Esophagus squamous epithelium (tissue), 5 donors: Measurements from ENCODE around the gene UNC93B1. TPM values are rescaled to one million over a fixed set of nuclear protein-coding genes. Genes with fewer than 3 reads are reported as not detected.
"Not testable (repeated sequence)": the region's sequence is repeated elsewhere in the genome, so short reads cannot be mapped to it uniquely, and the experiment has no call there.

Experiments used
- DNase-seq: peaks from one replicate; lab custom pipeline; 2025; lab: John Stamatoyannopoulos, UW
- H3K27ac ChIP-seq, 4 donors: fragments of 200-600 bp; sonication (generic); one replicate each; pipeline ENCODE4 v1.5.1; 2016 to 2019; ENCODE audit warnings: mild to moderate bottlenecking in 1 of 4
- H3K27me3 ChIP-seq, 4 donors: fragments of 200-600 bp; sonication (generic); 1 replicate in 3 of 4; 2 replicates in 1 of 4; pipeline versions ENCODE4 v1.5.1 to v1.6.0; 2017 to 2021; ENCODE audit warnings: antibody characterized with exemption in 1 of 4
- H3K36me3 ChIP-seq, 3 donors: fragments of 200-600 bp; sonication (generic); one replicate each; pipeline ENCODE4 v1.5.1; 2016 to 2019
- H3K4me1 ChIP-seq, 3 donors: fragments of 200-600 bp; sonication (generic); one replicate each; pipeline ENCODE4 v1.5.1; 2017 to 2019
- H3K4me3 ChIP-seq, 4 donors: fragments of 200-600 bp; sonication (generic); 1 replicate in 3 of 4; 2 replicates in 1 of 4; pipeline ENCODE4 v1.5.1; 2016 to 2019; ENCODE audit warnings: mild to moderate bottlenecking in 2 of 4, moderate library complexity in 1 of 4
- H3K9me3 ChIP-seq, 3 donors: fragments of 200-600 bp; sonication (generic); one replicate each; pipeline ENCODE4 v1.5.1; 2016 to 2019
- CTCF ChIP-seq, 6 experiments: fragments of 450-650 bp in 4 of 6; fragments of 200-600 bp in 2 of 6; sonication (generic) in 2 of 6; IDR thresholded peaks; one replicate each; pipeline ENCODE4 v1.5.1; 2016 to 2019; ENCODE audit warnings: antibody characterized with exemption in 6 of 6, mild to moderate bottlenecking in 4 of 6, moderate library complexity in 4 of 6
- POLR2A ChIP-seq, 4 donors: fragments of 450-650 bp; IDR thresholded peaks; one replicate each; pipeline ENCODE4 v1.6.1; 2017; ENCODE audit warnings: antibody characterized with exemption in 4 of 4, mild to moderate bottlenecking in 4 of 4, moderate library complexity in 3 of 4
- WGBS, 2 donors: methylation state at CpG; one replicate each; pipeline ENCODE4 v1.1.5; 2018; 5-methylcytosine and 5-hydroxymethylcytosine counted together
- intact Hi-C: fragments of 100-400 bp; cut with DNase I; formaldehyde crosslinking; loops from one replicate; pipeline ENCODE4 v1.15.0; 2022
- total RNA-seq, 4 donors: library from RNA; depleted of rRNA; stranded (reverse); fragments of >200 nt; gene quantifications; one replicate each; pipeline ENCODE4 v1.1.0, GENCODE V29; 2016
- donor health status: DM: yes; HTN: yes; CAD: no.

The UNC93B1 gene
- total RNA-seq, 4 donors from 2014 or later = 13.5 to 38.0 (median 31.5) TPM

DNA sequence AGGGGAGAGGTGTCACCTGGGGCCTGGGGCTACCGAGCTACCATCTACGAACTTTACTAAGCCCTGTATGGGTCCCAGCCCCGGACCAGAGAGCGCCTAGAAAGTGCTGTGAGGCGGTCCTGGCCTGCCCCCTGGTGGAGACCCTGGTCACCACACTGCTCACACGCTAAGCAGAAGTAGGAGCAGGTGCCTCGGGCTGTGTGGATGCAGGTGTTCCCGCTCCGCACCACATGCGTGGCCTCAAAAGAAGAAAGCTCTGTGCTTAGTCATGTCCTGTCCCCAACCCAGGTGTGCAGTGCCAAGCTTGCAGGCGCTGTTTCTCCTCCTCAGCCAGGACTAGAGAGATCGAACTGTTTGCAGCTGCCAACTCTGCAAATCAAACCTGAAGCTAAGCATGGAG, 10.1 kb downstream of the UNC93B1 start:
- intact Hi-C loops = not testable (repeated sequence)

GRCh38 chr11:67991347-67992121, 12.4 kb downstream of the UNC93B1 start:
- H3K4me3 ChIP-seq = peak overlapping the region in 1 of 4 donors; percentile 44
- WGBS, 2 donors = 50 to 54% methylated on average over 9 to 12 of the region's 70 CpGs
- intact Hi-C loops, DNase-seq, H3K27ac ChIP-seq, H3K9me3 ChIP-seq: not testable (repeated sequence)
- H3K27me3 ChIP-seq = peaks cover 0 to 11% (median 0%) of the 10 kb centered on the region in 4 donors
- peaks cover 0 to 11% (median 0%) of the 10 kb centered on the region in 3 donors for H3K36me3 ChIP-seq
- H3K4me1 ChIP-seq = peaks cover 0 to 30% (median 0%) of the 10 kb centered on the region in 3 donors

More for the DNA sequence above, 10.1 kb downstream of the UNC93B1 start:
- TF ChIP-seq CTCF (IDR thresholded peaks at IDR 0.05) = peak; percentile 41 to 90 (median 64)
- peaks cover 0 to 43% (median 0%) of the 10 kb centered on the region in 3 donors for H3K4me1 ChIP-seq
- H3K9me3 ChIP-seq, H3K27ac ChIP-seq, DNase-seq, H3K4me3 ChIP-seq: not testable (repeated sequence)
- H3K27me3 ChIP-seq = peaks cover 0 to 11% (median 0%) of the 10 kb centered on the region in 4 donors
- WGBS, 2 donors = 11% methylated on average over 4 of the region's 12 CpGs; no CpG with 5 or more reads in 1 of the 2 donors
- H3K36me3 ChIP-seq = peaks cover 0 to 11% (median 0%) of the 10 kb centered on the region in 3 donors

DNA sequence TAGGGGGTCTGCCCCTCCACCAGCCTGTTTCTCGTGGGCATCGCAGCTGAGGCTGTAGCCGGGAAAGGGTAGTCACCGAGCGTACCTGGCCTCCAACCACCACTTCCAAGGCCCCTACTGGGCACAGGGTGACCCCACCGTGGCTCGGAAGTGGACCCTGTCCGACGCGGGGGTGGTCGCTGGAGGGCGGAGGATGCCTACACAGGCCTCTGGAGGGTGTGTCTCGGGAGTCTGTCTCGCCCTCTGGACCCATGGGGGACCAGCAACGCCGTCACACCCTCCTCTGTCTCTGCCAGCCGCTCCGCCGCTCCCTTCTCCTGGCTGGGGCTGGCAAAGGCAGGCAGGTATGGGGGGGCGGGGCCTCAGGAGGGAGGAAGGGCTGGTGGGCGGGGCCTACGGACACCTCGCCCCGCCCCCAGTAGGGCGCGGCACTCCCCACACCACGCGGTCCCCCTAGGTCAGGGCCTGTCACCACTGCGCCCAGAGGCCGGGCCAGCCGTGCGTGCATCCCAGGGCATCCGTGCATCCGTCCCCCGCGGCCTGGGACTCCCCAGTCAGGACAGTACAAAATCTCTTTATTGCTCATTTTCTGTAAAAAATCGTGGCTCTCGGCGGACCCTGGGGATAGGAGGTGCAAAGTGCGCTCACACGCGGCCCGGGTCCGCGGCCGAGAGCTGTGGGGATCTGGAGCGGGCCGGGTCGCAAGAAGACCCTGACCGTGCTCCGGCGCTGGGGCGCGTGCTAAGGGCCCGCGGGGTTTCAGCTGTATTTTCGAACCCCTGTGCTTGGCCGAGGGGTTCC, 13.2 kb downstream of the UNC93B1 start:
- H3K36me3 ChIP-seq, H3K9me3 ChIP-seq, DNase-seq, H3K27ac ChIP-seq, intact Hi-C loops: not testable (repeated sequence)
- Histone ChIP-seq H3K4me3 (peak overlapping the region in 1 of 4 donors; percentile 44), H3K27me3 (peaks cover 0 to 11% (median 0%) of the 10 kb centered on the region in 4 donors), H3K4me1 (peaks cover 0 to 29% (median 0%) of the 10 kb centered on the region in 3 donors)
- 27% methylated on average over 7 of the region's 58 CpGs; no CpG with 5 or more reads in 1 of the 2 donors for WGBS, 2 donors

GRCh38 chr11:67985302-67985701, 18.6 kb downstream of the UNC93B1 start:
- DNase-seq, intact Hi-C loops: not testable (repeated sequence)
- WGBS, 2 donors = 84% methylated on average over 6 of the region's 6 CpGs

DNA sequence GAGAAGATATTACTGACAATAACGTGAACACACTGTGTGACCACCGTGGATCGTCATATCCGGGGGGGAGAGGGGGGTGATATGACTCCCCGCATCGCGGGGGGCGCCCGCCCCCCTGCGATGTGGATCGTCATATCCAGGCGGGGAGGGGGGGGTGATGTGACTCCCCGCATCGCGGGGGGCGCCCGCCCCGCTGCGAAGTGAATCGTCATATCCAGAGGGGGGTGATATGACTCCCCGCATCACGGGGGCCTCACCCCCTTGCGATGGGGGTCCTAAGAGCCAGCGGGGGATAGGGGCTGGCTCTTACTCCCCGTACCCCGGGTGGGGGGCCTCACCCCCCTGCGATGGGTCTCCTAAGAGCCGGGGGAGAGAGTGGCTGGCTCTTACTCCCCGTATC, 19.9 kb downstream of the UNC93B1 start:
- no peak overlapping the region for H3K27ac ChIP-seq
- H3K27me3 ChIP-seq = peaks cover 0 to 11% (median 0%) of the 10 kb centered on the region in 4 donors
- no peak for DNase-seq
- WGBS, 2 donors = 80 to 86% methylated on average over 8 to 15 of the region's 29 CpGs
- TF ChIP-seq POLR2A (IDR thresholded peaks at IDR 0.05) (no peak), CTCF (IDR thresholded peaks at IDR 0.05) (no peak)
- intact Hi-C loops = no loop called here
- no peaks in the 10 kb centered on the region for H3K36me3 ChIP-seq
- H3K4me3 ChIP-seq = no peak overlapping the region
- H3K9me3 ChIP-seq = no peaks in the 10 kb centered on the region
- H3K4me1 ChIP-seq = peaks cover 0 to 5% (median 1%) of the 10 kb centered on the region in 3 donors

More at GRCh38 chr11:67985302-67985701, 18.6 kb downstream of the UNC93B1 start:
- not testable (repeated sequence) for H3K27ac ChIP-seq, H3K4me1 ChIP-seq, H3K9me3 ChIP-seq, H3K36me3 ChIP-seq, H3K4me3 ChIP-seq
- peaks cover 0 to 11% (median 0%) of the 10 kb centered on the region in 4 donors for H3K27me3 ChIP-seq

- H3K4me3 ChIP-seq, H3K36me3 ChIP-seq, H3K27ac ChIP-seq, H3K9me3 ChIP-seq, DNase-seq, intact Hi-C loops: not testable (repeated sequence)
- Histone ChIP-seq H3K27me3 (peaks cover 0 to 11% (median 0%) of the 10 kb centered on the region in 4 donors), H3K4me1 (peaks cover 0 to 14% (median 3%) of the 10 kb centered on the region in 3 donors)
- 72 to 81% methylated on average over 13 to 17 of the region's 17 CpGs for WGBS, 2 donors
Measured at GRCh38 chr11:67982255-67982857, 21.5 kb downstream of the UNC93B1 start.

DNA sequence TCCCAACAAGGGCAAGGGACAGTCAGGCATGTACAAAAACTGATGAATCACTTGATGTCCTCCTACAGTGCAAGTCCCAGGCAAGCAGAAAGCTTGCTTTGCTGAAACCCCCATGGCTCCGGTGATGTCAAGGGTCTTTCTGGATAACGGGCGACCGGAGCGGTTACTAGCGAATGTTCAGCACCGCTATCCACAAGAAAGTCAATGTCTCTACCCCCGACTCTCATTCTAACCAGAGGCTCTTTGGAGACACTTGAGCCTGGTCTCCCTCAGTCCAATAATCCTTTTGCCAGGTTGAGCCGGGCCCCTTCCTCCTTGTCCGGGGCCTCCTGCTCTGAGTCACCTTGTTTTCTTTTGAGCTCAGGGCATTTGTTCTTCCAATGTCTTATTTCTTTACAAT, 22.7 kb downstream of the UNC93B1 start:
- H3K9me3 ChIP-seq, H3K36me3 ChIP-seq, DNase-seq, H3K27ac ChIP-seq, H3K4me3 ChIP-seq, intact Hi-C loops: not testable (repeated sequence)
- 85 to 86% methylated on average over 8 to 10 of the region's 10 CpGs for WGBS, 2 donors
- H3K27me3 ChIP-seq = peaks cover 0 to 11% (median 0%) of the 10 kb centered on the region in 4 donors
- H3K4me1 ChIP-seq = peaks cover 0 to 14% (median 3%) of the 10 kb centered on the region in 3 donors

DNA sequence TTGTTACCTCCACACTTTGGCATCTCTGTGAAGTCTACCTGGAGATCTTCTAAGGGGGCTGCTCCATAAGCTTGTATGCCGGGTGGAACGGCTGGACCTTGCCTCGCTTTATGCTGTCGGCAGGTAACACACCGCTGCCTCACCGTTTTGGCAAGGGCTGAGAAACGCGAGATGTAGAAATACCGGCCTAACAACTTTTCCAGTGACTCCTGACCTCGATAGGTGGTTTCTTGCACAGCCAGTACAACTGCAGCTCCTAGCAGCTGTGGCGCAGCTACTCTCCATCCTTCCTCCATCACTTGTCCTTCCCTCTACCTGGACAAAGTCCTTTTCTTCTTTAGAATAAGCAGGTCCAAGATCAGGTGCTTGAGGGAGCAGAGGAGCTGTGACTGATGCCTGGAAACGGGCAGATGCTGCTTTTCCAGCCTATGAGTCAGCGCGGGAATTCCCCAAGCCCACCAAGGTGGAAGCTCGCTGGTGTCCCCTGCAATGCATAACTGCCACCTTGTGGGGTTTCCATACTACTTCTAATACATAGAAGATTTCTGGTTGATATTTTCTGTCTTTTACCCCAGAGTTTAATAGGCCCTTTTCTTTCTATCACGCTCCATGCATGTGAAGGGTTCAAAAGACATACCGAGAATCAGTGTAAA, 25.0 kb downstream of the UNC93B1 start:
- H3K9me3 ChIP-seq, intact Hi-C loops, H3K27me3 ChIP-seq, DNase-seq, H3K36me3 ChIP-seq: not testable (repeated sequence)
- WGBS, 2 donors = 39 to 47% methylated on average over 7 to 16 of the region's 17 CpGs
- Histone ChIP-seq H3K4me1 (peaks cover 0 to 14% (median 3%) of the 10 kb centered on the region in 3 donors), H3K4me3 (peak overlapping the region in 1 of 4 donors; percentile 39), H3K27ac (peak overlapping the region in 1 of 4 donors; percentile 40)

DNA sequence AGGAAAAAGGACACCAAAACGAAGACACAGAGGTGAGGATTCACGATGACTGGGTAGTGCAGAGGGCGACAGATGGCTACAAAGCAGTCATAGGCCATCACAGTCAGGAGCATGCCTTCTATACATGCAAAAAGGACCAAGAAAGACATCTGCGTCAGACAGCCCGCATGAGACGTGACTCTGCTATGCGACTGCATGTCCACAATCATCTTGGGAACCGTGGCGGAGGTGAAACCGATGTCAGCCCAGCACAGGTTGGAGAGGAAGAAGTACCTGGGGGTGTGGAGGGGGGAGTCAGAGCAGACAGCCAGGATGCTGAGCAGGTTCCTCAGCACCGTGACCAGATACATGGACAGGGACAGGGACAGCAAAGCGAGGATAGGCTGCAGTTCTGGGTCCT, 29.2 kb downstream of the UNC93B1 start:
- H3K4me1 ChIP-seq = peaks cover 0 to 14% (median 3%) of the 10 kb centered on the region in 3 donors
- intact Hi-C loops, H3K27me3 ChIP-seq, H3K36me3 ChIP-seq, H3K4me3 ChIP-seq, H3K27ac ChIP-seq, DNase-seq, H3K9me3 ChIP-seq: not testable (repeated sequence)
- WGBS, 2 donors = 76 to 81% methylated on average over 10 to 12 of the region's 12 CpGs
